Caco-2 (cell line): ENCODE measurements around the gene ITPR1. TPM values are rescaled to one million over a fixed set of nuclear protein-coding genes. Genes with fewer than 3 reads are reported as not detected.

ENCODE experiments used
- BruUV-seq: library from RNA; stranded (reverse); fragments of 400-500 nt; replicated peaks from 2 replicates; lab custom pipeline; 2021; lab: Mats Ljungman, UMichigan
- CTCF ChIA-PET: fragments of 300-600 bp; sonication (Branson Sonifier 250); formaldehyde crosslinking; loops from one replicate; lab custom pipeline; 2022; ENCODE audit warnings: antibody characterized with exemption; lab: Charles Lee
- POLR2A ChIA-PET: fragments of 300-600 bp; sonication (Branson Sonifier 250); formaldehyde crosslinking; loops from one replicate; lab custom pipeline; 2022; ENCODE audit warnings: antibody characterized with exemption; lab: Charles Lee
- DNase-seq, 2 experiments: peaks; one replicate each; pipeline versions ENCODE4 v3.0.0 to v3.0.0-alpha.2; 2020 to 2022
- H3K27me3 ChIP-seq: replicated peaks from 2 replicates; pipeline ENCODE4 v1.6.0; 2011; ENCODE audit warnings: low read length; ENCODE audit not compliant: control insufficient read depth, insufficient read depth
- H3K36me3 ChIP-seq: 2 replicates; pipeline ENCODE4 v1.5.1; 2011; ENCODE audit warnings: low read length; ENCODE audit not compliant: control insufficient read depth, insufficient read depth
- H3K4me1 ChIP-seq: fragments of 250-450 bp; sonication (Bioruptor Pico); 2 replicates; pipeline ENCODE4 v1.5.1; 2020; ENCODE audit warnings: mild to moderate bottlenecking
- H3K4me3 ChIP-seq: 2 replicates; pipeline ENCODE4 v1.5.1; 2011; ENCODE audit warnings: low read depth, mild to moderate bottlenecking, control low read depth, low read length
- H3K9me3 ChIP-seq: fragments of 250-450 bp; sonication (Bioruptor Pico); 2 replicates; pipeline ENCODE4 v1.5.1; 2020; ENCODE audit warnings: mild to moderate bottlenecking, moderate library complexity
- H3K27ac Mint-ChIP-seq: one replicate; pipeline ENCODE4 v1.8.0; 2022; ENCODE audit warnings: mixed read lengths; ENCODE audit not compliant: unreplicated experiment
- H3K27me3 Mint-ChIP-seq: one replicate; pipeline ENCODE4 v1.8.0; 2022; ENCODE audit warnings: mixed read lengths; ENCODE audit not compliant: insufficient read depth, unreplicated experiment
- H3K36me3 Mint-ChIP-seq: one replicate; pipeline ENCODE4 v1.8.0; 2022; ENCODE audit warnings: mild to moderate bottlenecking, mixed read lengths; ENCODE audit not compliant: insufficient read depth, unreplicated experiment
- H3K4me1 Mint-ChIP-seq: one replicate; pipeline ENCODE4 v1.8.0; 2022; ENCODE audit warnings: low read depth, mixed read lengths; ENCODE audit not compliant: unreplicated experiment
- H3K4me3 Mint-ChIP-seq: one replicate; pipeline ENCODE4 v1.8.0; 2022; ENCODE audit warnings: mild to moderate bottlenecking, moderate library complexity, mixed read lengths; ENCODE audit not compliant: unreplicated experiment
- H3K9me3 Mint-ChIP-seq: one replicate; pipeline ENCODE4 v1.8.0; 2022; ENCODE audit warnings: mixed read lengths; ENCODE audit not compliant: unreplicated experiment
- intact Hi-C: fragments of 100-400 bp; cut with micrococcal nuclease; formaldehyde crosslinking; loops from one replicate; pipeline ENCODE4 v1.10.0; 2022; ENCODE audit not compliant: unreplicated experiment
- total RNA-seq: library from RNA; stranded (reverse); gene quantifications from 2 replicates; pipeline ENCODE4 v1.2.3, GENCODE V29; 2022
- TF ChIP-seq, protein P1 (sequence below), 2 experiments: fragments of 200-600 bp in 1 of 2; IDR thresholded peaks; 1 replicate in 1 of 2; 2 replicates in 1 of 2; pipeline versions ENCODE4 v1.5.1 to v1.8.0; 2011 to 2022; ENCODE audit warnings: antibody characterized with exemption in 1 of 2, control low read depth in 1 of 2, inconsistent platforms in 1 of 2, low read depth in 1 of 2, low read length in 1 of 2, mild to moderate bottlenecking in 1 of 2, moderate library complexity in 1 of 2; ENCODE audit not compliant: insufficient read depth in 1 of 2, severe bottlenecking in 1 of 2, unreplicated experiment in 1 of 2

Gene ITPR1
- total RNA-seq, 1 experiment from 2014 or later: 10.4 TPM

- no peak overlapping the region for H3K4me3 ChIP-seq
- TF ChIP-seq, protein P1, sequence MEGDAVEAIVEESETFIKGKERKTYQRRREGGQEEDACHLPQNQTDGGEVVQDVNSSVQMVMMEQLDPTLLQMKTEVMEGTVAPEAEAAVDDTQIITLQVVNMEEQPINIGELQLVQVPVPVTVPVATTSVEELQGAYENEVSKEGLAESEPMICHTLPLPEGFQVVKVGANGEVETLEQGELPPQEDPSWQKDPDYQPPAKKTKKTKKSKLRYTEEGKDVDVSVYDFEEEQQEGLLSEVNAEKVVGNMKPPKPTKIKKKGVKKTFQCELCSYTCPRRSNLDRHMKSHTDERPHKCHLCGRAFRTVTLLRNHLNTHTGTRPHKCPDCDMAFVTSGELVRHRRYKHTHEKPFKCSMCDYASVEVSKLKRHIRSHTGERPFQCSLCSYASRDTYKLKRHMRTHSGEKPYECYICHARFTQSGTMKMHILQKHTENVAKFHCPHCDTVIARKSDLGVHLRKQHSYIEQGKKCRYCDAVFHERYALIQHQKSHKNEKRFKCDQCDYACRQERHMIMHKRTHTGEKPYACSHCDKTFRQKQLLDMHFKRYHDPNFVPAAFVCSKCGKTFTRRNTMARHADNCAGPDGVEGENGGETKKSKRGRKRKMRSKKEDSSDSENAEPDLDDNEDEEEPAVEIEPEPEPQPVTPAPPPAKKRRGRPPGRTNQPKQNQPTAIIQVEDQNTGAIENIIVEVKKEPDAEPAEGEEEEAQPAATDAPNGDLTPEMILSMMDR (IDR thresholded peaks at IDR 0.05; ENCODE audit: insufficient read depth in 1 of 2, low read depth in 1 of 2, low read length in 1 of 2, severe bottlenecking in 1 of 2, unreplicated experiment in 1 of 2): no peak
- peaks cover 7% of the 10 kb centered on the region for H3K4me1 ChIP-seq
- CTCF ChIA-PET: no interaction called here
- POLR2A ChIA-PET: no interaction called here
- DNase-seq: no peak
- H3K36me3 ChIP-seq: no peaks in the 10 kb centered on the region
- H3K27me3 ChIP-seq: no peaks in the 10 kb centered on the region
- no TSS peak for BruUV-seq
- Mint-ChIP-seq H3K27me3 (no peaks in the 10 kb centered on the region), H3K27ac (peak overlapping the region; percentile 31), H3K4me3 (no peak overlapping the region), H3K4me1 (peaks cover 4% of the 10 kb centered on the region), H3K36me3 (no peaks in the 10 kb centered on the region), H3K9me3 (no peaks in the 10 kb centered on the region)
- H3K9me3 ChIP-seq: no peaks in the 10 kb centered on the region
- intact Hi-C loops: no loop called here
These were observed 337.4 kb downstream of the ITPR1 start for GRCh38 chr3:4830586-4830914.

- BruUV-seq: no TSS peak
- intact Hi-C loops: no loop called here
- CTCF ChIA-PET: no interaction called here
- no peaks in the 10 kb centered on the region for H3K4me1 ChIP-seq
- Mint-ChIP-seq H3K4me3 (no peak overlapping the region), H3K27ac (no peak overlapping the region), H3K36me3 (no peaks in the 10 kb centered on the region), H3K4me1 (no peaks in the 10 kb centered on the region), H3K27me3 (no peaks in the 10 kb centered on the region), H3K9me3 (no peaks in the 10 kb centered on the region)
- no peak for DNase-seq
- TF ChIP-seq, protein P1 (IDR thresholded peaks at IDR 0.05; ENCODE audit: insufficient read depth in 1 of 2, low read depth in 1 of 2, low read length in 1 of 2, severe bottlenecking in 1 of 2, unreplicated experiment in 1 of 2): no peak
- no peak overlapping the region for H3K4me3 ChIP-seq
- POLR2A ChIA-PET: no interaction called here
- no peaks in the 10 kb centered on the region for H3K27me3 ChIP-seq
- no peaks in the 10 kb centered on the region for H3K9me3 ChIP-seq
- no peaks in the 10 kb centered on the region for H3K36me3 ChIP-seq
These were observed 338.4 kb downstream of the ITPR1 start for GRCh38 chr3:4831580-4831950.

DNA sequence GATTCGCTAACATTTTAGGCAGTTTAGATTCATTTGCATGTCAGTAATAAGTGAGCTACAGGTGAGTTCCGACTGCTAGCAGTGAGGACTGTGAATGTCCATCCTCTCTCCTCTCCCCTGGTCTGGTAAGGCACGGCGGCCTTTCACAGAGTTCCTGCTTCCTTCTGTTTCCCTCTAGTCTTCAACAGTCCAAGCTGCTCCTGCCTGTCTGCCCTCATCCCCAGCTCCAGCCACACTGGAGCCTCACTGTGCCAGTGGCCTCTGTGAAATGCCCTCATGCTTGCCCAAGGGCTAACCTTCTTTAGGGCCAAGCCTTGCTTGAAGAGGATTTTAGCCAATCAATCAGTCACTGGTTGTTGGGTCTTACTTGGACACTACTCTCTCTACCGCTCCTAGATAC, 340.3 kb downstream of the ITPR1 start:
- no TSS peak for BruUV-seq
- intact Hi-C loops: no loop called here
- ChIA-PET POLR2A (no interaction called here), CTCF (no interaction called here)
- DNase-seq: no peak
- H3K27ac Mint-ChIP-seq: no peak overlapping the region
- Histone ChIP-seq H3K4me1 (no peaks in the 10 kb centered on the region), H3K27me3 (no peaks in the 10 kb centered on the region), H3K4me3 (no peak overlapping the region), H3K9me3 (no peaks in the 10 kb centered on the region), H3K36me3 (no peaks in the 10 kb centered on the region)
- TF ChIP-seq, protein P1 (IDR thresholded peaks at IDR 0.05; ENCODE audit: insufficient read depth in 1 of 2, low read depth in 1 of 2, low read length in 1 of 2, severe bottlenecking in 1 of 2, unreplicated experiment in 1 of 2): no peak
- H3K4me1 Mint-ChIP-seq: no peaks in the 10 kb centered on the region
- H3K4me3 Mint-ChIP-seq: no peak overlapping the region
- no peaks in the 10 kb centered on the region for H3K27me3 Mint-ChIP-seq
- no peaks in the 10 kb centered on the region for H3K9me3 Mint-ChIP-seq
- no peaks in the 10 kb centered on the region for H3K36me3 Mint-ChIP-seq
